ENCODE data around the gene TPPP2. TPM values are rescaled to one million over a fixed set of nuclear protein-coding genes. Genes with fewer than 3 reads are reported as not detected.

The TPPP2 gene
- total RNA-seq = not detected in 2 replicates

GRCh38 chr14:21029917-21030316 is at the start of gene TPPP2:
TPPP2 (plus strand) TSS chr14:21030217; CDS start chr14:21030582, 365 bp downstream.

GRCh38 chr14:20989787-20990600 is 40.0 kb upstream of the TPPP2 start, which contains the start of gene METTL17:
METTL17 (plus strand) TSS chr14:20989980; CDS start chr14:20990003, 23 bp downstream.

GRCh38 chr14:20998674-20999366 is 31.2 kb upstream of the TPPP2 start, which contains the start of gene SLC39A2:
SLC39A2 (plus strand) TSS chr14:20999293; CDS start chr14:20999447, 154 bp downstream.

GRCh38 chr14:21024585-21025370 is 5.2 kb upstream of the TPPP2 start, which contains the start of gene NDRG2:
NDRG2 (minus strand) TSS chr14:21025061; CDS start chr14:21023315, 1,746 bp downstream.

GRCh38 chr14:21034707-21035106 is 4.7 kb downstream of the TPPP2 start, which contains the start of gene RNASE13:
RNASE13 (minus strand) TSS chr14:21034807; CDS start chr14:21034288, 519 bp downstream.

GRCh38 chr14:21041676-21042433 is 11.8 kb downstream of the TPPP2 start, which contains the start of gene RNASE7:
RNASE7 (plus strand) TSS chr14:21042362; CDS start chr14:21042993, 631 bp downstream.

GRCh38 chr14:21057803-21058675 is 28.0 kb downstream of the TPPP2 start, which contains the start of gene RNASE8:
RNASE8 (plus strand) TSS chr14:21057822; CDS start chr14:21057893, 71 bp downstream.

GRCh38 chr14:21070083-21070609 is 40.1 kb downstream of the TPPP2 start, which contains the start of gene ARHGEF40:
ARHGEF40 (plus strand) TSS chr14:21070304; CDS start chr14:21070397, 93 bp downstream.

Other genes with a start within 250 kb of the TPPP2 start
- not detected in 2 replicates for gene RNASE6, start 248.9 kb upstream of the TPPP2 start, total RNA-seq
- gene RNASE1, start 227.4 kb upstream of the TPPP2 start, total RNA-seq = 0.30 TPM in 1 of 2 replicates, not detected in the other
- gene RNASE3, start 138.8 kb upstream of the TPPP2 start, total RNA-seq = not detected in 2 replicates
- gene RNASE2, start 74.7 kb upstream of the TPPP2 start, total RNA-seq = not detected in 2 replicates
- 36.1 and 48.1 TPM in 2 replicates for gene METTL17, start 40.2 kb upstream of the TPPP2 start, total RNA-seq
- 0.30 TPM in 1 of 2 replicates, not detected in the other for gene SLC39A2, start 30.9 kb upstream of the TPPP2 start, total RNA-seq
- gene NDRG2, start 5.2 kb upstream of the TPPP2 start, total RNA-seq = 0.37 and 0.89 TPM in 2 replicates
- not detected in 2 replicates for gene RNASE13, start 4.6 kb downstream of the TPPP2 start, total RNA-seq
- not detected in 2 replicates for gene RNASE7, start 12.1 kb downstream of the TPPP2 start, total RNA-seq
- gene RNASE8, start 27.6 kb downstream of the TPPP2 start, total RNA-seq = not detected in 2 replicates
- gene ARHGEF40, start 40.1 kb downstream of the TPPP2 start, total RNA-seq = 50.5 and 81.2 TPM in 2 replicates
- gene ZNF219, start 68.4 kb downstream of the TPPP2 start, total RNA-seq = 4.8 and 6.0 TPM in 2 replicates
- gene TMEM253, start 70.8 kb downstream of the TPPP2 start, total RNA-seq = not detected in 2 replicates
- not detected in 2 replicates for gene OR5AU1, start 125.8 kb downstream of the TPPP2 start, total RNA-seq
- gene HNRNPC, start 239.2 kb downstream of the TPPP2 start, total RNA-seq = 597 and 614 TPM in 2 replicates
- not detected in 2 replicates for gene RPGRIP1, start 249.9 kb downstream of the TPPP2 start, total RNA-seq

Data from smooth muscle cell of the umbilical artery (primary cell).